K562 (cell line): ENCODE results near the gene TM7SF2. TPM values are rescaled to one million over a fixed set of nuclear protein-coding genes. Genes with fewer than 3 reads are reported as not detected.

ENCODE experiments used
- ARID4B ChIP-seq: sonication (generic); formaldehyde crosslinking; IDR thresholded peaks from 2 replicates; pipeline ENCODE4 v1.8.0; 2022; ENCODE audit warnings: mild to moderate bottlenecking, missing genetic modification reagents
- CEBPB ChIP-seq: fragments of 450-650 bp; IDR thresholded peaks from 2 replicates; pipeline ENCODE4 v1.6.1; 2016; ENCODE audit warnings: missing genetic modification characterization, missing compliant biosample characterization
- CHD2 ChIP-seq: IDR thresholded peaks from 2 replicates; pipeline ENCODE4 v1.6.1; 2011; ENCODE audit warnings: low read depth, low read length
- CREBBP ChIP-seq: IDR thresholded peaks from one replicate; pipeline ENCODE4 v1.6.1; 2012; ENCODE audit warnings: low read depth, mild to moderate bottlenecking, control low read depth, inconsistent platforms, low read length
- ETS2 ChIP-seq: IDR thresholded peaks from 2 replicates; pipeline ENCODE4 v1.6.1; 2016; ENCODE audit warnings: borderline replicate concordance, missing genetic modification characterization, mild to moderate bottlenecking, moderate library complexity, missing compliant biosample characterization; ENCODE audit not compliant: poor library complexity, severe bottlenecking
- ILF3 ChIP-seq: fragments of 450-650 bp; IDR thresholded peaks from 2 replicates; pipeline ENCODE4 v1.6.1; 2018; ENCODE audit warnings: antibody characterized with exemption, mild to moderate bottlenecking, moderate library complexity, borderline replicate concordance
- MAZ ChIP-seq, 2 experiments: fragments of 450-650 bp in 1 of 2; sonication (generic) in 1 of 2; formaldehyde crosslinking; IDR thresholded peaks in 1 of 2; conservative IDR thresholded peaks in 1 of 2; 2 replicates each; pipeline versions ENCODE4 v1.4.0 to v1.5.0; 2020; ENCODE audit warnings: mild to moderate bottlenecking in 1 of 2, missing genetic modification reagents in 1 of 2
- MCM2 ChIP-seq: fragments of 450-650 bp; IDR thresholded peaks from 2 replicates; pipeline ENCODE4 v1.6.1; 2017; ENCODE audit warnings: low read depth, mild to moderate bottlenecking
- POLR2AphosphoS2 ChIP-seq: IDR thresholded peaks from 2 replicates; pipeline ENCODE4 v1.6.1; 2012; ENCODE audit warnings: low read length, improper control_type of control experiment
- RERE ChIP-seq: sonication (generic); formaldehyde crosslinking; IDR thresholded peaks from 2 replicates; pipeline ENCODE4 v1.8.0; 2023; ENCODE audit warnings: missing genetic modification reagents, mild to moderate bottlenecking, borderline replicate concordance
- SETDB1 ChIP-seq: IDR thresholded peaks from one replicate; pipeline ENCODE4 v1.6.1; 2012; ENCODE audit warnings: low read length, control low read depth, inconsistent platforms
- SMC3 ChIP-seq: conservative IDR thresholded peaks from 2 replicates; pipeline ENCODE4 v1.6.1; 2011; ENCODE audit warnings: low read depth, low read length, improper control_type of control experiment; ENCODE audit not compliant: insufficient read depth
- SNIP1 ChIP-seq: fragments of 450-650 bp; IDR thresholded peaks from 2 replicates; pipeline ENCODE4 v1.7.1; 2017; ENCODE audit warnings: low read depth, mild to moderate bottlenecking
- SPI1 ChIP-seq: IDR thresholded peaks from 2 replicates; pipeline ENCODE4 v1.6.1; 2011; ENCODE audit warnings: low read depth, low read length, control low read depth, borderline replicate concordance
- SRSF7 ChIP-seq: fragments of 200-400 bp; formaldehyde crosslinking; optimal IDR thresholded peaks from 2 replicates; pipeline ENCODE3; 2017; ENCODE audit warnings: mild to moderate bottlenecking, low read depth, low read length
- TGIF2 ChIP-seq: sonication (generic); formaldehyde crosslinking; IDR thresholded peaks from 2 replicates; pipeline ENCODE4 v1.8.1; 2022; ENCODE audit warnings: mild to moderate bottlenecking, missing genetic modification reagents, moderate library complexity
- ZBTB1 ChIP-seq: sonication (generic); formaldehyde crosslinking; IDR thresholded peaks from 2 replicates; pipeline ENCODE4 v1.8.1; 2023; ENCODE audit warnings: missing genetic modification reagents, low read depth, mild to moderate bottlenecking, borderline replicate concordance
- ZNF778 ChIP-seq: fragments of 450-650 bp; formaldehyde crosslinking; IDR thresholded peaks from 2 replicates; pipeline ENCODE4 v1.4.0; 2020; ENCODE audit warnings: mild to moderate bottlenecking, moderate library complexity
- polyA plus RNA-seq, 8 experiments: library from polyadenylated mRNA; depleted of rRNA in 4 of 8; stranded (reverse) in 5 of 8; unstranded in 3 of 8; fragments of >200 nt; fragmentation: Nextera tagmentation in 2 of 8; fragmentation: Illumina TruSeq in 1 of 8; extraction: Ambion mirVana in 2 of 8; extraction: Trizol in 1 of 8; gene quantifications; 2 replicates each; pipeline versions ENCODE4 v1.2.1 to v1.2.3, GENCODE V29; 2011 to 2014; ENCODE audit warnings: inconsistent platforms in 1 of 8, missing spikeins in 1 of 8
- total RNA-seq, 7 experiments: library from RNA; depleted of rRNA in 6 of 7; stranded (reverse); fragments of >200 nt in 6 of 7; fragmentation: Illumina TruSeq in 2 of 7; extraction: Trizol in 2 of 7; gene quantifications; 2 replicates each; pipeline versions ENCODE4 v1.2.1 to v1.2.3, GENCODE V29; 2011 to 2021; ENCODE audit warnings: low replicate concordance in 1 of 7

TM7SF2 gene
- total and polyA plus RNA-seq, 9 of the 15 experiments (the other 6 are each of a cell fraction or from before 2014, with no cell fraction given): 1.2 to 22.0 (median 14.3) TPM

GRCh38 chr11:65117206-65118096 is 5.8 kb downstream of the TM7SF2 start, which contains the start of gene ZNHIT2 (continued):
- TF ChIP-seq CREBBP: no peak
- peak; percentile 67; the same call in 1 of the 2 replicates for TF ChIP-seq TGIF2
- peak; percentile 40; the same call in 1 of the 2 replicates for TF ChIP-seq CHD2
- TF ChIP-seq ETS2 (tag): no peak
- TF ChIP-seq ZNF778 (CRISPR knock-in tag): no peak
- TF ChIP-seq POLR2AphosphoS2: peak; percentile 99
- peak; percentile 76 for TF ChIP-seq ZBTB1
- no peak for TF ChIP-seq SETDB1
- peak; percentile 81 for TF ChIP-seq SMC3
- no peak for TF ChIP-seq ILF3
- TF ChIP-seq ARID4B: peak; percentile 96
- TF ChIP-seq CEBPB (tag): peak; percentile 97
- TF ChIP-seq MAZ (CRISPR knock-in tag; conservative IDR thresholded peaks at IDR 0.05 in 1 of 2, IDR thresholded peaks at IDR 0.05 in 1 of 2): peak; percentile 66 to 89
- no peak for TF ChIP-seq SRSF7
- TF ChIP-seq SPI1: no peak
- TF ChIP-seq SNIP1: no peak
- TF ChIP-seq RERE (CRISPR knock-in tag): no peak
- no peak for TF ChIP-seq MCM2
